Right hindlimb (tissue), 1 donor: ENCODE measurements around the gene NTRK2.
"Not testable (repeated sequence)": the region's sequence is repeated elsewhere in the genome, so short reads cannot be mapped to it uniquely, and the experiment has no call there.

Experiments
- DNase-seq: peaks from one replicate; pipeline ENCODE4 v3.0.0-alpha.2; 2018

The NTRK2 gene

GRCh38 chr9:85040821-85041465, 371.4 kb downstream of the NTRK2 start:
- no peak for DNase-seq

GRCh38 chr9:85041466-85042137, 372.1 kb downstream of the NTRK2 start:
- no peak for DNase-seq

GRCh38 chr9:85042981-85043647, 373.6 kb downstream of the NTRK2 start:
- DNase-seq = no peak

GRCh38 chr9:85045271-85045670, 375.7 kb downstream of the NTRK2 start:
- no peak for DNase-seq

- no peak for DNase-seq
These were observed 376.9 kb downstream of the NTRK2 start for GRCh38 chr9:85046475-85046874.

- DNase-seq = no peak
These were observed 383.8 kb downstream of the NTRK2 start for GRCh38 chr9:85053206-85053786.

GRCh38 chr9:85054017-85054416, 384.5 kb downstream of the NTRK2 start:
- no peak for DNase-seq

DNA sequence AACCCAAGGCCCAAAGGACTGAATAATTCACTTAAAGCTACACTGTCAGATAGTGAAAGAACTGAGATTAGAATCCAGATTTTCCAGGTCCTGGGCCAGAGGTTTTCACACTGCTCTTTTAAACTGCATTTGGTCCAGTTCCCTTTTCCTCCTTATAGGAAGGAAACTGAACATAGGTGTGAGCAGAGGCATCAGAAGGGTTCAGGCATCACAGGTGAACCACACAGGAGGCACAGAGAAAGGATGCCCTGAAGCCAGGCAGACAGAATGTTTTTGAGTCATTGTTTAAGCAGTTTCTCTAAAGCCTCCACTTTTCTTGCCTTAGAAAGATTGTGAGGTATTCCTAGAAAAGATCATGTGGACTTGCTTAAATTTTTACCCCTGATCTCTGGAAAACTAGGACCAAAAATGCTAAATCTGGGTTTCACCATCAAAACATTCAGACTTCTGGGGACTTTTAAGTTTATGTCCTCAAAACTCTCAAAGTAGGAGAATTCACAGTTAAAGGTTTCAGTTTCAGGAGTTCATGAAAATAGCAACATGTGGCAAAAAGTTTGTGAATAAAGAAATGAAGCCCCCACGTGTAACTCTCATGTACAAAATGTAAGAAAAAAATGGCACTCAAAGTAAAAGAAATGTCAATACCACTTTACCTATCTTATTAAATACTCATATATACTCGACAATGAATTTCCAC, 386.1 kb downstream of the NTRK2 start:
- no peak for DNase-seq

DNA sequence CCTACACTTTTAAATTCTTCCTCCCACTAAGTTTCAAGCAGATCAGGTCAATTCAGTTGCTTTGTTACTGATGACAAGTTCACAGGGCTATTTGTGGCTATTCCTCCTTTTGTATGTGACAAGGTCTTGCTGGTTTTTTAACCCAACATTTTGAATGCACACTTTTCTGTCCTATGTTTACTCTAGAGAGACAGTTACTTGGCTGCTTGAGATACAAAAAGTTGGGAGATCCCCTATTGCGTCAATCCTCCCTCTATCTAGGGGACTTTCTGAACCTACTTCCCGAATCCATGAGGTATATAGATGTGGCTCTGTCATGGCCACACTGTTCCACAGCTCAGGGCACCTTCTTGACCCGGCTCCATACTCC, 386.7 kb downstream of the NTRK2 start:
- DNase-seq = no peak

DNA sequence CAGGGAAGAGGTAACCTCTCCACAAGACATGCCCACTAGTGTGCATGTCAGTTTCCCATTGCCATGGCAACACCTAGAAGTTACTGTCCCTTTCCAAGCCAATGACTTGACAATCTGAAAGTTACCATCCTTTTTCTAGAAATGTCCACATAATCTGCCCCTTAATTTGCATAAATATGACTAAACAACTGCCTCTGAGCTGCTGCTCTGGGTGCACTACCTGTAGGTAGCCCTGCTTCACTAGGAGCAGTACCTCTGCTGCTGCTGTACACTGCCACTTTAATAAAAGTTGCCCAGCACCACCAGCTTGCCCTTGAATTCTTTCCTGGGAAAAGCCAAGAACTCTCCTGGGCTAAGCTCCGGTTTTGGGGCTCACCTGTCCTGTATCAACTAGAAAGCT, 392.4 kb downstream of the NTRK2 start:
- no peak for DNase-seq

DNA sequence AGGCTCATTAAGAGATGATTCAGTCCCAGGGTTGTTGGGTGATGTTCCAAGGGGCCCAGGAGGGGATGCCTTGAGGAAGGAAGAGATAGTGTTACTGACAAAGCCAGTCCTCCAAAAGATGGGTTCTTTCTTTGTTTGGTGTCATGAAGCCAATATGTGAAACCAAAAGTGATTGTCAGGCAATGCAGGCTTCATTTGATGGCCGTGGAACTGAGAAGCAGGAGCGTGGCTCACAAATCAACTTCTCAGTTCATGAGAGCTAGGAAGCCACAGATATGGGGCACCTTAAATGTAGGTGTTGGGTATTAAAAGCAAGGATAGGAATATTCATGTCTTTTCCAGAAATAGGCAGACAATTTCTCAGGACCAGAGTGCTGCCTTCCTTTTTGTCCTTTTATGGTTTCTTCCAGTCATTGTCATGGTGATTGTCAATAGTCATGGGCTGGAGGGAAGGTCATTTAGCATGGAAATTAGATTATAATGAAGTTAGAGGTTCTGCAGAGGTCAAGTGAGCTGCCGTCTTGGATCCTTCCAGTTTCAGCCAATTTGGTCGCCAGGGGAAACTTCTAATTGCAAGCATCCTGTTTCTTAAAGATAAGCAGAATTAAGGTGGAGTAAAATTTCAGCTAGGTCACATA, 393.0 kb downstream of the NTRK2 start:
- no peak for DNase-seq

- no peak for DNase-seq
These were observed 395.4 kb downstream of the NTRK2 start for GRCh38 chr9:85064811-85065371.

DNA sequence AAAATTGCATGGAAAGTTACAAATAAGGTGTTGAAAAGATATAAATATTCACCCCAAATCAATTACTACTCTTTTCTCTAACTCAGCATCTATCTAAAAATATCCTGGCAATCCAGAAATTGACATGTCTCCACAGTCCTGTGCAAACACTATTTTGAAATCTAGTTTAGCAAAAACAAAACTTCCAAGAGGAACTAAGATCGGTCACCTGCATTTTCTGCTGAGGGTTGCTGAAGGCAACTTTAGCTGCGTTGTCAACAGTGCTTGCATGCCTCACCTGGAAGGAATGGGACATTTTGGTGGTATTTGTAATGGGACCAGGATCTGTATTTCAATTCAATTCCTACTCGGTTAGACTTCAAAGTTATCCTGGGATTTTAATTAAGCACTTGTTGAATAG, 398.3 kb downstream of the NTRK2 start:
- no peak for DNase-seq

DNA sequence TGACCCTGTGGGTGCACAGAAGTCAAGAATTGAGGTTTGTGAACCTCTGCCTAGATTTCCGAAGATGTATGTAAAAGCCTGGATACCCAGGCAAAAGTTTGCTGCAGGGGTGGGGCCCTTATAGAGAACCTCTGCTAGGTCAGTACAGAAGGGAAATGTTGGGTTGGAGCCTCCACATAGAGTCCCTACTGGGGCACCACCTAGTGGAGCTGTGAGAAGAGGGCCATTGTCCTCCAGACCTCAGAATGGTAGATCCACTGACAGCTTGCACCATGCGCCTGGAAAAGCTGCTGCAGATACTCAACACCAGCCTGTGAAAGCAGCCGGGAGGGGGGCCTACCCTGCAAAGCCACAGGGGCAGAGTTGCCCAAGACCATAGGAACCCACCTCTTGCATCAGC, 399.9 kb downstream of the NTRK2 start:
- DNase-seq = not testable (repeated sequence)
